ENCODE results near the gene GLRX. TPM values are rescaled to one million over a fixed set of nuclear protein-coding genes. Genes with fewer than 3 reads are reported as not detected.

GLRX gene
- total and polyA plus RNA-seq, 2 of the 13 experiments (the other 11 are each of a cell fraction or from before 2014, with no cell fraction given) = 63.8 to 499 TPM

GRCh38 chr5:95864944-95865504 is 42.5 kb upstream of the GLRX start (continued):
- no peak for TF ChIP-seq ZNF296 (CRISPR knock-in tag; conservative IDR thresholded peaks at IDR 0.05)
- peak; percentile 83 for TF ChIP-seq ATF2 (CRISPR knock-in tag; IDR thresholded peaks at IDR 0.05)
- peak; percentile 94 for TF ChIP-seq PAXIP1 (CRISPR knock-in tag; conservative IDR thresholded peaks at IDR 0.05)
- TF ChIP-seq TOE1 (CRISPR knock-in tag; IDR thresholded peaks at IDR 0.05) = no peak
- TF ChIP-seq FLYWCH1 (CRISPR knock-in tag; IDR thresholded peaks at IDR 0.05) = no peak
- TF ChIP-seq HMGXB4 (CRISPR knock-in tag; IDR thresholded peaks at IDR 0.05; ENCODE audit: borderline replicate concordance in 1 of 2, low read depth in 1 of 2) = peak in 1 of 2 experiments; percentile 52; a peak in 1 of 4 replicates
- peak; percentile 2; the same call in 1 of the 2 replicates for TF ChIP-seq RFX5 (IDR thresholded peaks at IDR 0.05; ENCODE audit: low read depth, low read length)
- TF ChIP-seq CSRNP1 (CRISPR knock-in tag; IDR thresholded peaks at IDR 0.05) = peak; percentile 51; the same call in 1 of the 2 replicates
- TF ChIP-seq ZNF33B (CRISPR knock-in tag; IDR thresholded peaks at IDR 0.05) = no peak
- TF ChIP-seq GFI1 (CRISPR knock-in tag; IDR thresholded peaks at IDR 0.05; ENCODE audit: borderline replicate concordance) = peak; percentile 96
- no peak for TF ChIP-seq ZNF326 (CRISPR knock-in tag; IDR thresholded peaks at IDR 0.05; ENCODE audit: borderline replicate concordance)
- TF ChIP-seq ZNF292 (CRISPR knock-in tag; IDR thresholded peaks at IDR 0.05; ENCODE audit: borderline replicate concordance, low read depth) = peak; percentile 93; the same call in 1 of the 2 replicates
- TF ChIP-seq SMAD3 (CRISPR knock-in tag; IDR thresholded peaks at IDR 0.05) = peak; percentile 77
- TF ChIP-seq TSC22D2 (CRISPR knock-in tag; IDR thresholded peaks at IDR 0.05; ENCODE audit: borderline replicate concordance) = peak; percentile 23; the same call in 1 of the 2 replicates
- no peak for TF ChIP-seq ZNF576 (CRISPR knock-in tag; IDR thresholded peaks at IDR 0.05)
- TF ChIP-seq JUNB (CRISPR knock-in tag; IDR thresholded peaks at IDR 0.05; ENCODE audit: borderline replicate concordance) = no peak
- TF ChIP-seq KDM4B (CRISPR knock-in tag; IDR thresholded peaks at IDR 0.05) = 0 out of 2 replicates have a peak, but pooled peaks have one; percentile 78
- no peak for TF ChIP-seq ZEB1 (IDR thresholded peaks at IDR 0.05; ENCODE audit: insufficient replicate concordance, low read depth)
- TF ChIP-seq MAFF (IDR thresholded peaks at IDR 0.05; ENCODE audit: low read depth, low read length) = no peak
- peak; percentile 66 for TF ChIP-seq ZNF263 (CRISPR knock-in tag; IDR thresholded peaks at IDR 0.05)
- TF ChIP-seq POLR2AphosphoS5 (IDR thresholded peaks at IDR 0.05; ENCODE audit: low read depth, low read length) = peak; percentile 40; the same call in 1 of the 2 replicates

All from HepG2 (cell line).